HG02973 (cell line): ENCODE measurements around the gene PPP1R1A.

Experiments
- ATAC-seq: cut with Tn5 transposase; IDR thresholded peaks from one replicate; pipeline ENCODE4 v1.9.1; 2021; ENCODE audit warnings: moderate library complexity; ENCODE audit not compliant: unreplicated experiment

Gene PPP1R1A

GRCh38 chr12:54572881-54573280 lies 15.6 kb downstream of the PPP1R1A start:
- no peak for ATAC-seq

- ATAC-seq = no peak
Observed at GRCh38 chr12:54571193-54572188, 17.0 kb downstream of the PPP1R1A start.

GRCh38 chr12:54569995-54570528 lies 18.4 kb downstream of the PPP1R1A start:
- ATAC-seq = no peak

GRCh38 chr12:54569072-54569471 lies 19.4 kb downstream of the PPP1R1A start:
- ATAC-seq = no peak

- no peak for ATAC-seq
Observed at GRCh38 chr12:54566792-54567191, 21.7 kb downstream of the PPP1R1A start.

GRCh38 chr12:54565986-54566544 lies 22.4 kb downstream of the PPP1R1A start:
- ATAC-seq = no peak

- ATAC-seq = no peak
Observed at GRCh38 chr12:54565310-54565985, 23.0 kb downstream of the PPP1R1A start.

- ATAC-seq = no peak
Observed at GRCh38 chr12:54564768-54565167, 23.7 kb downstream of the PPP1R1A start.

- ATAC-seq = no peak
Observed at GRCh38 chr12:54563787-54564186, 24.7 kb downstream of the PPP1R1A start.

GRCh38 chr12:54562750-54563356 lies 25.6 kb downstream of the PPP1R1A start:
- no peak for ATAC-seq

GRCh38 chr12:54561164-54561563 lies 27.3 kb downstream of the PPP1R1A start:
- ATAC-seq = no peak

GRCh38 chr12:54560374-54560858 lies 28.0 kb downstream of the PPP1R1A start:
- peak; percentile 98 for ATAC-seq

GRCh38 chr12:54558759-54559158 lies 29.7 kb downstream of the PPP1R1A start:
- ATAC-seq = no peak

GRCh38 chr12:54558311-54558710 lies 30.1 kb downstream of the PPP1R1A start:
- ATAC-seq = no peak

- no peak for ATAC-seq
Observed at GRCh38 chr12:54555670-54556257, 32.7 kb downstream of the PPP1R1A start.

- peak; percentile 17 for ATAC-seq
Observed at GRCh38 chr12:54549774-54550451, 38.5 kb downstream of the PPP1R1A start.

- ATAC-seq = no peak
Observed at GRCh38 chr12:54546511-54546910, 41.9 kb downstream of the PPP1R1A start.

GRCh38 chr12:54544743-54545142 lies 43.7 kb downstream of the PPP1R1A start:
- no peak for ATAC-seq

GRCh38 chr12:54543526-54543925 lies 44.9 kb downstream of the PPP1R1A start:
- ATAC-seq = no peak

- no peak for ATAC-seq
Observed at GRCh38 chr12:54541751-54542290, 46.6 kb downstream of the PPP1R1A start.
